ENCODE results near the gene AFDN.
A peak's percentile ranks its signal among the peaks of the same experiment; 100 is the strongest.

AFDN gene

DNA sequence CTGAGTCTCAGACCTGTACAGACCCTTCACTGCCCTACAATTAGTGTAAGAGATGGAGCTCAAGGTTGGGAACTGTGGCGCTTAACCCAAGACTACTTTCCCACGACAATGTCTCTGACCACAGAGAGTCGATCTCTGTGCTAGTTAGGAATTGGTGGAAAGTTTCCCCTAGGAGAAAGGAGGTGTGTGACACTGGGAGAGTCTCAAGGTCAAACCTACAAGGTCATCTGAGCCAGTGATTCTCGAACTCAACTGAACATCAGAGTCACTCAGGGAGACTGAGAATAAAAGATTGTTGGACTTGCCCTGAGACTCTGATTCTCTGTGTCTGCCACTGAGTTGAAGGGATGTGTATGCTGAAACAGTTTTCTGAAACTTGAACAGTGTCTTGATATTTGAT is 9.7 kb upstream of the AFDN start:
- no peak for DNase-seq

DNA sequence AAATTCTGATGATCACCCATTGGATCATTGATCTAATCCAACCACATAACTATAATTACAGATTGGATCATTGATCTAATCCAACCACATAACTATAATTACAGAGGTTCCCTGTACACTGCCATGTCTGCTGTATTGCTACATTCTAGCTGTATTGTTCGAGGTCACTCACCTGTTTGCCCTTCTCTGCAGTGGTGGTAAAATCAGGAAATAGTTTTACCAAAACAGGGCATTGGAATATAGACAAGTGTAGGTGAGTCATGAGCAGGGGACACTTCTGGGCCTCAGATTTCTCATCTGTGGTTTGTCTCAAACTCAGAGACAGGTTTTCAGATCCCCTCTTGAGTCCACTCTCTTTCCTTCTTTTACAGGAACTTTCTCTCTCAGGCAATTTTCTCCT is 9.0 kb upstream of the AFDN start:
- no peak for DNase-seq

DNA sequence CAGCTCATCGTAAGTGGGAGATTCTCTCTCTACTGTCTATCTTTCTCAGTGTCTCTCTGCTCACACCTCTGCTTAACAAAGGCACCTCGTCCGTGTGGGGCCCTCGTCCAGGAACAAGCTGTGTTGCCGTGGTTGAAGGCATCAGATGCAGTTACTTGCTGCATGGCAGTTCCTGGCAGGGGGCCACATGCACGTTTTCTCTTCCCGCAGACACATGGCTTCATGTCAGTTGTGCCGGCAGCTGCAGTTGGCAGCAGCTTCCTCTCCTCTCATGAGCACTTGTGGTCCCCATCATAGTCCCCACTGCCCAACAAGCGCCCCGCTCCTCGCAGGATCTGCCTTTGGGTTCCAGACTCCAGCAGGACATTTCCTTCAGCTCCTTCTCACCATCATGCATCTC is 7.1 kb upstream of the AFDN start:
- DNase-seq: peak in 1 of 3 experiments; percentile 3

DNA sequence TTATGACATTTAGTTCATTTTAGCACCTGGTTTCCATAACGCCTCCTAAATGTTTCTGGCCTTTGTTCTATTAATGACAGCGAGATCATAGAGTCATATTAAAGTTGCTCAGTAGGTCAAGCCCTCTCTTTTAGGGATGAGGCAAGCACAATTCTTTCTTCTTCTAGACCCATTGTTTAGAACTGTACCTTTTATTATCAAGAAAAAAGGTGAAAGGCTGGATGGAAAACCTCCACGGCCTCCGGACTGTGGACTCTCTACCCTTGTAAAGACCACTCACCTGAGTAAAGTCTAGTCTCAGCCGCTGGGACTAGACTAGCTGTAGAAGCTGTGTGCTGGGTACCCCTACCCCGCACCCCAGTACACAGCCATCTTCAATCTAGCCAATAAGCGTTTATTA is 6.0 kb upstream of the AFDN start:
- no peak for DNase-seq

DNA sequence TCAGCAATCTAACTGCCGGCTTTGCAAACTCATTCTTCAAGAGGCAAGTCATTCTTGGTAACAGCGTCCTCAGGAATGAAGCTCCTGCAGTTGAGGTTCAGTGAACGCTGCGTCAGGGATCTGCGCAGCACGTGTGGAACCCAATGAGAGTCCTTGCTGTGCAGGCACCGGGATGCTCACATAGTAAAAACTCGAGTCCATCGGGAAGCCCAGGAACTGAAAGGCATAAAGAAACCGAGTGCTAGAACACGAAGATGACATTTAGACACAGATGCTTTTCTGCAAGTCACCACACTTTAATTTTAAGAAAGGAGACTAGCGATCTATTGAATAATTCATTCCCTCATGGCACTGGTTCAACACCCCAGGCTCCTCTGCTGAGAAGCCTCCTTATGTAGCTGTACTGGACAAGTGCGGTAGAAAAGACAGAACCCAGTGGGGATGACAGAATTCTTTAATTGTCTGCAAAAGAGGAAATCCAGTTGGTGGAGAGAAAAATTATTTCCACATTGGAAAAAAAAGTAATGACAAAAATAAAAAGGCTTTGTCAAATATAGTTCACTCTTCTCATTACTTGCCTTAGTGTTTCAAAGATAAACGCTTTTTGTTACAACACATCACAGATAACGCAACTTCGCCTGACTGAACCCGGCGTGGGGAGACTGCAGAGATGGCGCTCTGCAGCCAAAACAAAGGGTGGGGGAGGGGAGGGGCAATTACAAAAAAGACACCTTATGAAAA is 1.9 kb upstream of the AFDN start:
- peak in 1 of 3 experiments; percentile 41 for DNase-seq

DNA sequence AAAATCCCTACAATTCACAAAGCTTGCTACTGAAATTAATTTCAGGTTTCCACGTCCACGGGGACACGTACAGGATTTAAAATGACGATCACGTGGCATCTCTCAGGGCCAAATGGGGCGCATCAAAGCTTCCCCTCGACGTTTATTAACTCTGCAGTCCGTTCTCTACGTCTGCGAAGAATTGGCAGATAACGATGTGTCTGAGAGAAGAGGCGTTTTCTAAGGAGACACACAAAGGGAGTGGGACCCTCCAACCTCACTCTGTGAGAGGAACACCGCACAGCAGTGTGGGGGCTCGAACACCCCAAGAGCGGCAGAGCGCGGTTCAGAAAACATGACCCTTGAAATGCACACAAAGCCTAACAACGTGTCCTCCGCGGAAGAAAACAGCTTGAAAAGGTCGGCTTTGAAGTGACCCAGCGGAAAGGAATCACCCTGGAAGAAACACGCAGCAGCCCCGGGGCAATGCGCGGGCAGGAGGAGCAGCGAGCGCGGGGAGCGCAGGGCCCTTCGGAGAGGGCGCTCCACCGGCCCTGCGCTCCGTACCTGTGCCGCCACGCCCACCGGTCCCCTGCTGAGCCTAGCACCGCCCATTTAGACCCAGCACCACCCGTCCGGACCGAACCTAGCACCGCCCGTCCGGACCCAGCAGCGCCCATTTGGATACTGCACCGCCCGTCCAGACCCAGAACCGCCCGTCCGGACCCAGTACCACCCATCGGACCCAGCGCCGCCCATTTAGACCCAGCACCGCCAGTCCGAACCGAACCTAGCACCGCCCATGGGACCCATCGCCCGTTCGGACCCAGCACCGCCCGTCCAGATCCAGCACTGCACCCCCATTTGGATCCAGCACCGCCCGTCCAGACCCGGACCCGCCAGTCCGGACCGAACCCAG is 1.1 kb upstream of the AFDN start:
- DNase-seq: peak; percentile 30 to 63 (median 57)

DNA sequence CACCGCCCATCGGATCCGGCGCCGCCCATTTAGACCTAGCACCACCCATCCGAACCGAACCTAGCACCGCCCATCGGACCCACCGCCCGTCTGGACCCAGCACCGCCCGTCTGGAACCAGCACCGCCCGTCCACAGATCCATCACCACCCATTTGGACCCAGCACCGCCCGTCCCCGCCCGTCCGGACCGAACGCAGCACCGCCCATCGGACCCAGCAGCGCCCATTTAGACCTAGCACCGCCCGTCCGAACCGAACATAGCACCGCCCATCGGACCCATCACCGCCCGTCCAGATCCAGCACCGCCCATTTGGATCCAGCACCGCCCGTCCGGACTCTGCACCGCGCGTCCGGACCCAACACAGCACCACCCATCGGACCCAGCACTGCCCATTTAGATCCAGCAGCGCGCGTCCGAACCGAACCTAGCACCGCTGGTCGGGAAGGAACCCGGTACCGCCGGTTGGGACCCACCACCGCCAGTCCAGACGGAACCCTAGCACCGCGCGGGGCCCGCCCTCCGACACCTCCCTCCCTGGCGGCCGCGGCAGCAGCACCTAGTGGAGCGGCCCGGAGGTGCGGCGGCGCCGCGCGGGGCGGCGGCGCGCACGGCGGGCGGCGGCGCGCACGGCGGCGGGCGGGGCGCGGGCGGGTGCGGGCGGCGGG is 348 bp upstream of the AFDN start:
- DNase-seq: peak; percentile 54 to 75 (median 74)

DNA sequence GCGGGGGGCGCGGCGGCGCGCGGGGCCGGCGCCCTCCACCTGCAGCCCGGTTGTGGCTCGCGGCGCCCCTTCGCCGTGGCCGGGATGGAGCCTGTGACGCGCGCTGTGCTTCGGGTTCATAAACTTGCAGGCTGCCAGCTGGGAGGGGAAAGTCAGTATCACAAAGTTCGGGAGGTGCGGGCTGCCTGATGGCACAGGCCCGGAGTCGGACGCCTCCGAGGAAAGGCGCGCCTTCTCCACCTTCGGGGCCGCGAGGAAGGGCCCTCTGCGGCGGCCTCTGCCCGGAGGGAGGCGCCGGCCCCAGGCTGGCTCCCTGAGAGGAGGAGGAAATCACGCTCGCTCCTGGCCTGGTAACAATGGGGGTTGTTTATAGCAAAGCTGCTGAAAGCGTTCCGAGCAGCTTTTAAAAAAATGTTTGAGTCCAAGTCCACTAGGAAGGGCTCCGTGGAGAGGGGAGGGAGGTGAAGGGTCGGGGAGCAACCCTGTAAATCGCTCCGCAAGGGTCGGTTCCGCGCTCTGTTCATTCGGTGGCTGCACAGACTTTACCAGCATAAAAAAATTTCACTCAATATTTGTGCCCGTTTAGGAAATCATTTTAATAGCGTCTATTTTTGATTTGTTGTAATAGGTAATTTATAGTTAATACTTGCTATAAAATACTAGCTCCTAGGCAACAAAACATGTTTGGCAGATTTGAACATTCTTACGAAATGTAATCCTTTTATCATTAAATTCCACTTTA is 1.0 kb downstream of the AFDN start:
- DNase-seq: peak; percentile 40 to 89 (median 80)

DNA sequence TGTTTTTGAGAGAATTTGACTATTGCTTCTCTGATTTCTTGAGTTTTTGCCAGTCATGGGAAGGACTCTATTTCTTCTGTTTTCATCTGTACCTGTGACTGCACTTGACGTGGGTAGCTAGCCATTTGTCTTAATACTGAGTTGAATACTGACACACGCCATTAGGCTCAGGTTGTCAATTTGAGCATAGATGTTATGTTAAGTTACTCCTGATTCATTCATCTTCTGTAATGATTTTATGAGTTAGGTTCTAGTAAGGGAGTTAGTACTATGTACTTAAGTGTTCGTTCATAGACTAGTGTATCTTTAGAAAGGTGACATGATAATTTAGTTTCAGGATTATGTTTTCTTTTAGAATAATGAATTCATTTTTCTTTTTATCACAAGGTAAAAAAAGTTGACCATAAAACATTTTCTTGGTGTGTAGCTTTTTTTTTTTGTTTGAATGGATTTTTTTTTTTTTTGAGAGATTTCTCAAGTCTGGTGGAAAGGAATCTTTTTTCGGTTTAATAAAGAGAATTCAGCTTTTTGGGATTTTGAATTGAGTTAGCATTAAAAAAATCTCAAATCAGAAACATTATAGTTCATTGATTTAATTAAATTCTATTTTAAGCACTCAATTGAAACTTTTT is 1.7 kb downstream of the AFDN start:
- DNase-seq: peak in 2 of 3 experiments; percentile 25 to 69

DNA sequence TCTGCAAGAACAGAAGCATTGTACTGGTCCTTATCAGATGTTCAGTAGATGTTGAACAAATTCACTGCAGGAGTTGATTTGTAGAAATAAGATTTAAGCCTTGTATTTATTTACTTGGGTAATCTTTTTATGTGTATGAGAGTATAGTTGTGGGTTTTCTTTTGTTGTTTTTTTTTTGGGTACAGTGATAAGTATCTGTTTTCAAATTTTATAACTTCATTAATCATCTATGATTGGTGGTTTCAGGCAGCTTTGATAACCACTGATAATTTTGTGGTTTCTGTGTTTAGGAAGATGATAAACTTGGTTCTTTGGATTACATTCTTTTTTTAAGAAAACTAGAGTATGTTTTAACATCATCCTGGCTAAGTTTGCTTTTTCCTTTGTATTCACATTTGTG is 2.8 kb downstream of the AFDN start:
- DNase-seq: no peak

DNA sequence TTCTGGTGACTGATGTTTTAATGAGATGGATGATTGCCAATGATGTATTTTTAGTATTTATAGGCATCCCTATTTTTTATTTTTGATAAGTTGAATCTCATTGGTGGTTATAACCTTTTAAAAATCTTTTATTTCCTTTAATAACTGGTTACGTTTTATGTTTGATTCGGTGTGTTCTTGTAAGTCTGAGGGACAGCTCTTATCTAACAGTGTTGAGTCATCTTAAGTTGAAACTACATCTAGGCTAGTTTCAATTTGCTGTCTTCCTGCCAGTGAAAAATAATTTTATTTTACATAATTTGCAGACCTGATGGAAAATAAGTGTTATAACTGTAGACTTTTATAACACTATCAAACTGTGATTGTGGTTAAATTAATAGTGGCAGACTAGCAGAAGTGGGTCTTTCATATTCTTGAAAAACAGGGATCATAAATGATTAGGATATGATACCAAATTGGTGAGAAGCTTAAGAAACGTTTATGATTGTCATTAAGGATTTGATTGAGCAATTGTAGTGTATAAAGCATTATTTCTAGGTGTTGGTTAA is 4.6 kb downstream of the AFDN start:
- DNase-seq: no peak

DNA sequence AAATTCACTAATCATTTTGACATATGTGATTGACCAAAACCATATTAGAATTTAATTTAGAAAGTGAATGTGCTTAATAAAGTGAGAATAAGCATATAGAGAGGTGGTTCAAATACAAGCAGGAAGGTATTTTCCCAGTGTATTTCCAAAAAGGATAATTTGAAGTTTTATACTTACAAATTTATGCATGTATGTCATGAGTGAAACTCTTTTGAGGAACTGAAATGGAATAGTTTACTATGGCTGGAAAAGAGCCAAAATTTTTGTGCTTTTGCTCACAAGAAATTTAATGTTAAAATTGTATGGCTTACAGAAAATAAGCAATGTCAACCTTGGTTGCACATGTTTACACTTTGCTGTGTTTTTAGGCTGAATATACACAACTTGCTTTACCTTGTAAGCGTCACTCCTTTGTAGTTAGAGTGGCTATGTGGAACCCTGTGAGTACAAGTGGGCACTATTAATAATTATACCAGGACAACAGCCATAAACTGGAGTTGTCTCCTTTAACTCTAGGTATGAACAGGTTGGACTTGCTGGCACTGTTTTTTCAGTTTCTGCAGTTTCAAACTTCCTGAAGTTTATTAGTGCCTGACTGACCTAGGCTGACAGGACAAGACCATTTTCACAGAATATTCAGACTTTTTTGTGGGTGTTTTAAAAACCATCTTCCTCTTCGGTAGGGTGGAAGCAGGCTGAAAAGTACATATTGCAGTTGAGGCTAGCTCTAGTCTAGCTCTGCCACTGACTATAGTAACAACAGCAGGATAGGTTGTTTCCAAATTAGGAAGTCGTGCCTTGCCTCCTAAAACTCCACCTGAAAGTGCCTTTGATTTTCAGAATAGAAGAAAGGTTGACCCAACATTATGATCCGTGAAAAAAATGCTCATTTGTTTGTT is 6.0 kb downstream of the AFDN start:
- peak in 1 of 3 experiments; percentile 15 for DNase-seq

DNA sequence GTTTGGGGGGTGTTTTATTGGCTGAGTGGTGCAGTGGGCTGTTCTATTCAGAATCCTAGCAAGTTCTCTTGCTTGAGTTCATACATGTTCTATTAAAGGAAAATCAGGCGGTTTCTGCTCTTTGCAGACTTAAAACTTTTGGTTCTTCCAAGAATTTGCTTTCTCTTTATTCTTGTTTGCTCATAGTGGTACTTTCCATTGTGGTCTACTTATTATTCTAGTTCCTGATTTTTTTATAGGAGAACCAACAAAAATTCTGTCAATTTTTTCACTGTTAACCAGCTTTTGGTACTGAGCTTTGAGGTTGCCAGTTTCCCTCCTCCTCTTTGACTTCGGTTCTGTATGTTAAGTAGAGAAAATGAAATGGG is 6.7 kb downstream of the AFDN start:
- no peak for DNase-seq

DNA sequence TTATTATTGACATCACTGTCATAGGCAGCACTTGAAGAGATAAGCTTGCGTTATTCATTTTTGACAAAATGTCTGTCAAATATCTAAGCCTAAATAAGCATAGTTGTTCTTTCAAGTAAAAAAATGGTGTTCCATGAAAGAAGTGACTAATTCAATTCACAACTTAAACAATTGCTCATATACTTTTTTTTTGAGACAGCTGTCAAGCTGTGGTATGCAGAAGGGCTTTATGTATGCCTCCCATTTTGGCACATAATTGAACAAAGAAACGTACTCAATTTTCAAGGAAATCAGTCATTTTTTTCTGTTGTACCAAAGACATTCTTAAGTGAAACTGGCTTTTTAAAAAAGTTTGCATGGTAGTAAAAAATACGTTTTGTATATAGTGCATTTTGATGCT is 8.5 kb downstream of the AFDN start:
- DNase-seq: no peak

DNA sequence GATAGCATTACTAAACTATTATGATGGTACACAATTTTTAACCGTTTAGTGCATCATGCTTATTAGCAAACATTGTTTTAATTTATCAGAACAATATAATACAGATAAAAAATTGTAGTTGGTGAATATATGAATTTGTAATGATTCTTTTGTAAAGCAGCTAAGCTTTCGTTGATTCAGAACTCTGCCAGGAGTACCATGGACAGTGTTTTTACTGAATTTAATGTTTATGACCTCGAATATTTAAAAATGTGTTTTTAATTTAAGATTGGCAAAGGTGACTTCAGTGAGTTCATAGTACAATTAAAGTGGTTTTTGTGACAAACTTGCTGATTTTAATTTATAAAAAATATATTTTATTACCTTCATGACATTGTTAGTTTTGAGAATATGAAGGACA is 10.0 kb downstream of the AFDN start:
- no peak for DNase-seq

DNA sequence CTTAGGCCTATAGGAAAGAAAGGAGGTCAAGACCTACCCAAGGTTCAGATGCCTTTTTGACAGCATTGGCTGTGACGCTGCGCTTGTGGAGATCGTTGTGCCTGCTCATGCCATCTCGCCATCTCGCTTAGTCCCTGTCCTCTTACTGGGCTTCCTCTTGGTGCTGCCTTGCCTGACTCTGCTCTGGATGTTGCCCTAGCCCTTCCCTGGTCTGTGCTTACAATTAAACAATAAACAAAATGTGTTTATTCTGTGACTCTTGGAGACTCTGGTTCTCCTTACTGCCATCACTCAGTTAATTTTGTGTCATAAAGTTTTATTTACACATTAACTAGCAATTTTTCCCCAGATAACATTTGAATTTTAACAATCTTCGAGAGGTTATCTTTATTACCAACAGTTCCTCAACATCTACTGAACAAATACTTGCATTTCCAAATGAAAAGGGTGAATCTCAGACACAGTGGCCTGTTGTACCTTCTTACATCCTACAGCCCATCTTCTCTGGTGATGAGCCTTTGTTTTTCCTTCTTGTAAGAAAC is 11.6 kb downstream of the AFDN start:
- DNase-seq: no peak

DNA sequence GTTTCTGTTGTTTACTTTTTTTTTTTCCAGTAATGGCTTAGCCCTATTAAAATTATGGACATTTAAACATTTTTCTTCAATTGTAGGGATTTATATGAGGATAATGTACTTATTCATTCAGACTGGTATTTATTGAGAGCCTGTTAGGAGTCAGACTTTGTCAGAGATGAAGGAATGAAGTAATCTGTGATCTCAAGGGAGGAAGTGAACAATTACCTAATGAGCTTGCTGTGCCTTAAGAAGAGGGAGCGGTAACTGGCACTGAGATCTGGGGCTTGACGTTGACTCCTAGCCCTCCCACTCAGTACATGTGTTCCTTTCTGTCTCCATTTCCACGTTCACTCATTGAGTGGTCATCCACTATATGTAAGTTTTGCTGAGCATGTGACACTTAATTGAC is 12.6 kb downstream of the AFDN start:
- DNase-seq: no peak

DNA sequence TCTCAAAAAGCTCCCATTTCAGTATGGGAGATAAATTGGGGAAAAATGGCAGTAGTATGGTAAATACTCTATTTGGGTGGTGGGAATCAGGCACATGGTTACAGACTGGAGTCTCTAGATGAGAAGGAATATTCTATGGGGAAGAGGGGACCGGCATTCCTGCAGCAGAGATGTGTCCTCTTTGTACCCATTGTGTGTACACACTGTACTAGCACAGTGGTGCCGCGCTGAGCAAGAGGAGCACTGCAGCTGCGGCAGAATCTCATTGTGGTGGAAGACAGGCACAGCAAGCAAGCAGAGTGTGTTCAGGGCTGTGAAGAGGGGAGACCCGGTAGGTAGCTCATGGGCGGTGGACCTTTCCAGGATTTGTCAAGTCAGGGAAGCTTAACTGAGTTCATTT is 13.0 kb downstream of the AFDN start:
- no peak for DNase-seq

DNA sequence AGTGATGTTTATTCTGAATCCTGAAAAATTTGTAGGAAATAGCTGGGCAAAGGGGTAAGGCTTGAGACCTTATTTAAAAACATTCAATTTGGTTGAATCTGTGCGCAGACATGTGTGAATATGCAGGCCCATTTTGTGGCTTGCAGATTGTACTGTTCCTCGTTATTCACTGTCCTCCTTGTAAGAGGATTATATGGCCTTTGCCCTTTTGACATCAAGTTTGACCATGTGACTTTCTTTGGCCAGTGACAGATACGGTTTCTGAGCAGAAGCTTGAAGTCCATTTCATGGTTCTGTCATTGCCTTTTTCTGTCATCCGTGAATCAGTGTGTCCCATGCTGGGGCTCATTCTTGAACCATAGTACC is 13.4 kb downstream of the AFDN start:
- DNase-seq: no peak

DNA sequence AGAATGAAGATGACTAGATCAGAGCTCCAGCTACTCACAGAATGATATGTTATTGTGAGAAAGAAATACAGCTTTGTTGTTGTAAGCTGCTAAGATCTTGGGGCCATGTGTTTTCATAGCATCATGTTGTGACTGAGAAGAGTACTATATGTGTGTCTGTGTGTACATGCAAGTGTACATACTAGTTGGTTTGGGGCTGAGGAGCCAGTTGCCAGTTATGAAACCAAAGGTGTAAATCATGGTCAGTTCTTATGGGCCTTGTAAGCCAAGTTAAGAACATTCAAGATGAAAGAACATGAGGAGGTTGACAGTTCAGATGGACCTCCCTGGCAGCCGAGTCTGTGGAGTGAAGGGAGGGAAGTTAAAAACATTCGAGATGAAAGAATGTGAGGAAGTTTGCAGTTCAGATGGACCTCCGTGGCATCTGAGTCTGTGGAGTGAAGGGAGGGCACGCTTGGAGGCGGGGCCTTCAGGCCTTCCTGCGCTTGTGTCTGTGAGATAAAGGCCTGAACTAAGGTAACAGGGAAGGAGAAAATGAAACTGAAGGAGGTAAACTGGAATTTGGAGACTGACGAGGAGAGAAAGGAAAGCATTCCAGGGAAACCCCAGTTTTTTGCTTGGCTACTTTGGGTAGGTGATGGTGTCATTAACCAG is 13.9 kb downstream of the AFDN start:
- no peak for DNase-seq

All from NCI-H1417 (cell line).